PFSK-1 (cell line): Measurements from ENCODE around the gene BLOC1S4.

Experiments used
- POLR2AphosphoS5 ChIP-seq: IDR thresholded peaks from 2 replicates; pipeline ENCODE4 v1.6.1; 2012; ENCODE audit warnings: low read depth, mild to moderate bottlenecking, control low read depth, low read length, moderate library complexity
- REST ChIP-seq, 2 experiments: IDR thresholded peaks; 2 replicates each; pipeline versions ENCODE4 v1.6.1 to v1.8.0; 2011 to 2012; ENCODE audit warnings: low read depth in 2 of 2, low read length in 2 of 2, control low read depth in 1 of 2, inconsistent platforms in 1 of 2, mild to moderate bottlenecking in 1 of 2, moderate library complexity in 1 of 2; ENCODE audit not compliant: insufficient read depth in 1 of 2
- TAF1 ChIP-seq: IDR thresholded peaks from 2 replicates; pipeline ENCODE4 v1.6.1; 2012; ENCODE audit warnings: low read length, control low read depth, borderline replicate concordance; ENCODE audit not compliant: insufficient read depth

GRCh38 chr4:6694177-6694901 lies 21.6 kb upstream of the BLOC1S4 start:
- TF ChIP-seq REST (IDR thresholded peaks at IDR 0.05; ENCODE audit: insufficient read depth in 1 of 2, low read depth in 2 of 2, low read length in 2 of 2) (no peak), TAF1 (no peak), POLR2AphosphoS5 (no peak)
